GM19240 (cell line): Measurements from ENCODE around the gene ANO3.
"Not testable (repeated sequence)": the region's sequence is repeated elsewhere in the genome, so short reads cannot be mapped to it uniquely, and the experiment has no call there.

Experiments
- DNase-seq: peaks from one replicate; pipeline ENCODE4 v3.0.0; 2011; ENCODE audit warnings: low spot score; ENCODE audit not compliant: insufficient read length

Gene ANO3

GRCh38 chr11:26331911-26332571 lies at the start of gene ANO3:
Gene ANO3, plus strand, starts transcription at chr11:26332130. Its CDS starts 146 bp downstream, at chr11:26332276.
- DNase-seq = peak; percentile 5

GRCh38 chr11:26283852-26284408 lies 48.0 kb upstream of the ANO3 start:
- DNase-seq = no peak

- DNase-seq = no peak
Observed at GRCh38 chr11:26285608-26286007, 46.3 kb upstream of the ANO3 start.

GRCh38 chr11:26286472-26287066 lies 45.4 kb upstream of the ANO3 start:
- DNase-seq = no peak

- DNase-seq = no peak
Observed at GRCh38 chr11:26287067-26287518, 44.8 kb upstream of the ANO3 start.

- DNase-seq = no peak
Observed at GRCh38 chr11:26297189-26297975, 34.5 kb upstream of the ANO3 start.

- DNase-seq = not testable (repeated sequence)
Observed at GRCh38 chr11:26316372-26316771, 15.6 kb upstream of the ANO3 start.

- no peak for DNase-seq
Observed at GRCh38 chr11:26319906-26320305, 12.0 kb upstream of the ANO3 start.

- no peak for DNase-seq
Observed at GRCh38 chr11:26321516-26321915, 10.4 kb upstream of the ANO3 start.

- no peak for DNase-seq
Observed at GRCh38 chr11:26322335-26323067, 9.4 kb upstream of the ANO3 start.

GRCh38 chr11:26323837-26324236 lies 8.1 kb upstream of the ANO3 start:
- no peak for DNase-seq

- DNase-seq = no peak
Observed at GRCh38 chr11:26324270-26324669, 7.7 kb upstream of the ANO3 start.

GRCh38 chr11:26326793-26327400 lies 5.0 kb upstream of the ANO3 start:
- DNase-seq = no peak

GRCh38 chr11:26329206-26329605 lies 2.7 kb upstream of the ANO3 start:
- no peak for DNase-seq

- no peak for DNase-seq
Observed at GRCh38 chr11:26330262-26330661, 1.7 kb upstream of the ANO3 start.

GRCh38 chr11:26332572-26332915 lies 614 bp downstream of the ANO3 start:
- no peak for DNase-seq

GRCh38 chr11:26333906-26334305 lies 2.0 kb downstream of the ANO3 start:
- no peak for DNase-seq

GRCh38 chr11:26335903-26336302 lies 4.0 kb downstream of the ANO3 start:
- no peak for DNase-seq

- DNase-seq = no peak
Observed at GRCh38 chr11:26344647-26345046, 12.7 kb downstream of the ANO3 start.

GRCh38 chr11:26348776-26349175 lies 16.8 kb downstream of the ANO3 start:
- DNase-seq = no peak

- DNase-seq = no peak
Observed at GRCh38 chr11:26350002-26350401, 18.1 kb downstream of the ANO3 start.
